Measurements from ENCODE around the gene P2RY6. TPM values are rescaled to one million over a fixed set of nuclear protein-coding genes. Genes with fewer than 3 reads are reported as not detected.

P2RY6 gene
- total RNA-seq, 3 donors from 2014 or later = 1.9 to 4.3 (median 2.8) TPM

GRCh38 chr11:73267122-73267846 lies 4.9 kb upstream of the P2RY6 start:
- TF ChIP-seq, protein P1, sequence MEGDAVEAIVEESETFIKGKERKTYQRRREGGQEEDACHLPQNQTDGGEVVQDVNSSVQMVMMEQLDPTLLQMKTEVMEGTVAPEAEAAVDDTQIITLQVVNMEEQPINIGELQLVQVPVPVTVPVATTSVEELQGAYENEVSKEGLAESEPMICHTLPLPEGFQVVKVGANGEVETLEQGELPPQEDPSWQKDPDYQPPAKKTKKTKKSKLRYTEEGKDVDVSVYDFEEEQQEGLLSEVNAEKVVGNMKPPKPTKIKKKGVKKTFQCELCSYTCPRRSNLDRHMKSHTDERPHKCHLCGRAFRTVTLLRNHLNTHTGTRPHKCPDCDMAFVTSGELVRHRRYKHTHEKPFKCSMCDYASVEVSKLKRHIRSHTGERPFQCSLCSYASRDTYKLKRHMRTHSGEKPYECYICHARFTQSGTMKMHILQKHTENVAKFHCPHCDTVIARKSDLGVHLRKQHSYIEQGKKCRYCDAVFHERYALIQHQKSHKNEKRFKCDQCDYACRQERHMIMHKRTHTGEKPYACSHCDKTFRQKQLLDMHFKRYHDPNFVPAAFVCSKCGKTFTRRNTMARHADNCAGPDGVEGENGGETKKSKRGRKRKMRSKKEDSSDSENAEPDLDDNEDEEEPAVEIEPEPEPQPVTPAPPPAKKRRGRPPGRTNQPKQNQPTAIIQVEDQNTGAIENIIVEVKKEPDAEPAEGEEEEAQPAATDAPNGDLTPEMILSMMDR (IDR thresholded peaks at IDR 0.05) = no peak
- DNase-seq (no peak), ATAC-seq (no peak)
- peaks cover 12% of the 10 kb centered on the region for H3K4me1 ChIP-seq (ENCODE audit: low read depth)
- intact Hi-C loops (cut with DNase I, micrococcal nuclease) = no loop called here
- H3K4me3 ChIP-seq = no peak overlapping the region
- H3K9me3 ChIP-seq = no peaks in the 10 kb centered on the region
- no peaks in the 10 kb centered on the region for H3K36me3 ChIP-seq (ENCODE audit: low read depth)

DNA sequence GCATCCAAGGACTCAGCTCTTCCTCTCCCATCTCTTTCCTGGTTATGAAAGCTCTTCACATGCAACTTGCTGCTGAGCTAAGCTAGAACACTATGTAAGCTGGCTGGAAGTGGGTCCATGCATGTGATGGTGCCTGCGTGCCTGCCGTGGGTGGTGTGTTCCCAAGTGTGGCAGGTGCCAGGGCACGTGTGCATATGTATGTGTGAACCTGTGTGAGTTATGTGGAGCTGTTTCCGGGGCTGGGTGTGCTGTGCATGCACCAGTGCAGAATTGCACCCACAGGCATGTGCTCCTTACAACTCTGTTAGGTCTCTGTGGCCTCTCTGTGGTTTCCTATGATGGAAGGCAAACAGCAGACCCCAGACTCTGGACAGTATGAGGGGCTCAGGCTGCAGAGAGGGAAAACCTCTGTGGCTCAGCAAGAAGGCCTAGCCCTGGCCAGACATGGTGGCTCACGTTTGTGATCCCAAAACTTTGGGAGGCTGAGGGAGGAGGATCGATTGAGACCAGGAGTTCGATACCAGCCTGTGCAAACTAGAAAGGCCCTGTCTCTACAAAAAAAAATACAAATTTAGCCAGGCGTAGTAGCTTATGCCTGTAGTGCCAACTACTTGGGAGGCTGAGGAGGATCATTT lies 4.1 kb upstream of the P2RY6 start:
- intact Hi-C loops (cut with DNase I, micrococcal nuclease) = no loop called here
- DNase-seq = peak in 1 of 3 donors; percentile 37
- H3K4me3 ChIP-seq = no peak overlapping the region
- ATAC-seq = no peak
- TF ChIP-seq, protein P1 (IDR thresholded peaks at IDR 0.05) = no peak
- no peaks in the 10 kb centered on the region for H3K36me3 ChIP-seq (ENCODE audit: low read depth)
- peaks cover 12% of the 10 kb centered on the region for H3K4me1 ChIP-seq (ENCODE audit: low read depth)
- H3K9me3 ChIP-seq = no peaks in the 10 kb centered on the region

DNA sequence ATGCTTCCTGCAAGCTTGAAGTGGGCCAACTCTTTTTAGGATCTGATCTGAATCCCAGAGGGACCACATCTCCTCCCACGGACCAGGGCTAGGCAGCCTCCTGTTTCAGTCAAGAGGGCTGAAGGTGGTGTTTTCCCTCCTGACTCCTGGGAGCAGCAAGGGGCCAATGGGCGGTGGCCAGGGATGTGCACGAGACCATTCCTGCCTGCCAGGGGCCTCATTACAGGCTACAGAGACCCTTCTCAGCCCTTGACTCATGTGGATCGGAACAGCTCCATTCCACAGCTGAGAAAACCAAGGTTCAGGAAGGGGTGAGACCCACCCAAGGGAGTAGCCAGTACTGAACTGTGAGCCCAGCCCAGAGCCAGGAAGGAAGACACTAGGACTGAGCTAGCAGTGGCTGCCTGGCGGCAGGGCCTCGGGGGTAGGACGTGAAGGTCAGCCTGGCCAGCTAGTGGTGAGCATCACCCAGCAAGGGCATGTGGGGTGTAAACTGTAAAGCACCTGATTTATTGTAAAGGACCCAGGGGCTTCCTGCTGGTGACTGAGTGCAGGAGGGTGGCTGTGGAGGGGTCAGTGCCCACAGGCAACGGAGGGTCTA lies 3.4 kb upstream of the P2RY6 start:
- H3K4me1 ChIP-seq (ENCODE audit: low read depth) = peaks cover 12% of the 10 kb centered on the region
- DNase-seq = peak in 1 of 3 donors; percentile 32
- H3K9me3 ChIP-seq = no peaks in the 10 kb centered on the region
- TF ChIP-seq, protein P1 (IDR thresholded peaks at IDR 0.05) = no peak
- no peak overlapping the region for H3K4me3 ChIP-seq
- no peak for ATAC-seq
- intact Hi-C loops (cut with DNase I, micrococcal nuclease) = no loop called here
- no peaks in the 10 kb centered on the region for H3K36me3 ChIP-seq (ENCODE audit: low read depth)

- H3K4me3 ChIP-seq = no peak overlapping the region
- TF ChIP-seq, protein P1 (IDR thresholded peaks at IDR 0.05) = no peak
- ATAC-seq = no peak
- DNase-seq = peak in 1 of 3 donors; percentile 31
- H3K4me1 ChIP-seq (ENCODE audit: low read depth) = peaks cover 12% of the 10 kb centered on the region
- intact Hi-C loops (cut with DNase I, micrococcal nuclease) = no loop called here
- no peaks in the 10 kb centered on the region for H3K36me3 ChIP-seq (ENCODE audit: low read depth)
- H3K9me3 ChIP-seq = no peaks in the 10 kb centered on the region
These were observed 2.6 kb upstream of the P2RY6 start for GRCh38 chr11:73269459-73270015.

DNA sequence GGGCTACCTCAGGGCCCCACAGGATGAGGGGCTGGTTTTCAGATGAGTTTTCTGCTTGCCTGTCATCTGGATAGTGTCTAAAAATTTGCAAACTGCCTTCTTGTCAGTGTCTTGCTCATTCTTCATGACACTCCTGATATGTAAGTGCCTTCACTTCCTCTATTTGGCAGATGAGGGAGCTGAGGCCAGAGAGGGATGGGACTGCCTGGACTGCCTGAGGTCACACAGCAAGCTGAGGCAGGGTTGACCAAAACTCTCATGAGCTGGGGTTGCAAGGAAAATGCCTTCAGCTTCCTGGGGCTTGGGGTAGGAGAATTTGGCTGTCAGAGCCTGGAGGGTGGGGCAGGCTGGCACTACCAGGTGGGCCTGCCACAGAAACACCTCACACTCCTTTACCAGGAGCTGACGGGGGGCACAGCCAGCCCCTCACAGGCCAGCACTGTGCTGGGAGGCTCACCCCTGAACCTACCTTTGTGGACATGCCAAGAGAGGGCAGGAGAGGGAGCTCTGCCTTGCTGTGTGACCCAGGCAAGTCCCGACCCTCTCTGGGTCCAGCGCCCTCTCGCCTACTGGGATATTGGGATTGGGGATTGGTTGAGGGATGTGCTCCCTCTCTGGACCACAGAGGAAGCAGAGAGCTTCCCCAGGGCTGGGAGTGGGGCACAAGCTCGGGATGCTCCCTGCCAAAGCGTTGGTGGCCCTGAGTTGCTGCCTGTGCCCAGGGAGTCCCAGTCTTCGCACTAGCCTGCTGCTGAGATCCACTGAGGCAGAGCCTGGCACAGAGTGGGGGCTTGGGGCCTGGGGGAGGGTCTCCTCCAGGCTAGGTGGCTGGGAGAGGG lies 1.9 kb upstream of the P2RY6 start:
- DNase-seq (peak in 1 of 3 donors; percentile 24), ATAC-seq (no peak)
- TF ChIP-seq, protein P1 (IDR thresholded peaks at IDR 0.05) = no peak
- Histone ChIP-seq H3K4me3 (no peak overlapping the region), H3K4me1 (ENCODE audit: low read depth) (peaks cover 12% of the 10 kb centered on the region), H3K9me3 (no peaks in the 10 kb centered on the region), H3K36me3 (ENCODE audit: low read depth) (no peaks in the 10 kb centered on the region)
- intact Hi-C loops (cut with DNase I, micrococcal nuclease) = no loop called here

Data from mucosa of descending colon (tissue), 3 donors.